Body of pancreas (tissue), 4 donors: ENCODE results near the gene AOAH. TPM values are rescaled to one million over a fixed set of nuclear protein-coding genes. Genes with fewer than 3 reads are reported as not detected.
"Not testable (repeated sequence)": the region's sequence is repeated elsewhere in the genome, so short reads cannot be mapped to it uniquely, and the experiment has no call there.

Experiments
- ATAC-seq: fragments of 150-250 bp; one replicate; pipeline ENCODE4 v1.9.1; 2016
- DNase-seq, 4 donors: peaks; one replicate each; pipeline ENCODE4 v3.0.0-alpha.2; 2019
- H3K27ac ChIP-seq, 4 donors: fragments of 200-600 bp; sonication (generic); 1 replicate in 3 of 4; 2 replicates in 1 of 4; pipeline versions ENCODE4 v1.5.1 to v1.6.1; 2016 to 2019; ENCODE audit warnings: mild to moderate bottlenecking in 1 of 4, mixed read lengths in 1 of 4, moderate library complexity in 1 of 4
- H3K27me3 ChIP-seq, 2 donors: fragments of 200-600 bp; sonication (generic); one replicate each; pipeline ENCODE4 v1.6.0; 2016; ENCODE audit warnings: mild to moderate bottlenecking in 1 of 2
- H3K36me3 ChIP-seq, 2 donors: fragments of 200-600 bp; sonication (generic); replicated peaks in 1 of 2; 2 replicates each; pipeline ENCODE4 v1.5.1; 2016; ENCODE audit warnings: low read depth in 2 of 2; ENCODE audit not compliant: insufficient read depth in 1 of 2
- H3K4me1 ChIP-seq: fragments of 200-600 bp; sonication (generic); one replicate; pipeline ENCODE4 v1.6.0; 2016
- H3K4me3 ChIP-seq, 2 donors: fragments of 200-600 bp; sonication (generic); 1 replicate in 1 of 2; 2 replicates in 1 of 2; pipeline ENCODE4 v1.5.1; 2016 to 2019
- H3K9me3 ChIP-seq, 3 donors: fragments of 200-600 bp; sonication (generic); 1 replicate in 2 of 3; 2 replicates in 1 of 3; pipeline ENCODE4 v1.5.1; 2016
- POLR2A ChIP-seq, 3 donors: fragments of 450-650 bp; IDR thresholded peaks; one replicate each; pipeline ENCODE4 v1.6.1; 2016; ENCODE audit warnings: antibody characterized with exemption in 3 of 3, mild to moderate bottlenecking in 2 of 3
- WGBS, 2 donors: methylation state at CpG; one replicate each; pipeline ENCODE4 v1.1.5; 2017; 5-methylcytosine and 5-hydroxymethylcytosine counted together
- intact Hi-C: fragments of 100-400 bp; cut with DNase I; formaldehyde crosslinking; loops from one replicate; pipeline ENCODE4 v1.15.1; 2023
- total RNA-seq, 2 donors: library from RNA; depleted of rRNA; stranded (reverse); fragments of >200 nt; gene quantifications; one replicate each; pipeline ENCODE4 v1.1.0, GENCODE V29; 2016
- TF ChIP-seq, protein P1 (sequence below), 7 experiments: fragments of 450-650 bp in 4 of 7; fragments of 200-600 bp in 3 of 7; sonication (generic) in 3 of 7; IDR thresholded peaks; one replicate each; pipeline ENCODE4 v1.5.1; 2016 to 2019; ENCODE audit warnings: antibody characterized with exemption in 7 of 7

AOAH gene
- total RNA-seq, 2 donors from 2014 or later = 4.9 to 6.2 TPM

DNA sequence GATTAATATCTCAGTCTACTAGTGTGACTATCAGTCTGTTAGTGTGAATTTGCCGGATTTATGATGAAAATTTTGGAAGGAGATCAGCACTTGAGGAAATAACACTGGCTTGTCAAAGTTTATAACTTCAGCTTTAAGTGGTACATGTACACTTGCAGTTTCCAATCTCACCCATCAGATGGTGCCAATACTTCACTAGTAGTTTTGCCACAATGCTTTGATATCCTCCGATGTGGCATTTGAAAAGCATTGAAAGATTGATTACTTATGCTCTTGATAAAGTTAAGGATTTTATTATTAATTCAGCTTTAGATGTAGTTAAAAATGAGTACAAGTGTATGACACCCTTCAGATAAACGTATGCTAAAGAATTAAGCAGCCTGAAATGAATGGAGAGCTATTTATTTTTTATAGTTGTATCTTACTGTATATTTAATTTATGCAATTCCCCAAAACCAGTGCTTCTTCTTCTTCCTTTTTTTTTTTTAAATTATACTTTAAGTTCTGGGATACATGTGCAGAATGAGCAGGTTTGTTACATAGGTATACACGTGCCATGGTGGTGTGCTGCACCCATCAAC, 236.4 kb downstream of the AOAH start:
- Histone ChIP-seq H3K27me3 (no peaks in the 10 kb centered on the region), H3K9me3 (no peaks in the 10 kb centered on the region), H3K27ac (no peak overlapping the region), H3K4me1 (no peaks in the 10 kb centered on the region), H3K36me3 (no peaks in the 10 kb centered on the region), H3K4me3 (no peak overlapping the region)
- ATAC-seq (peak; percentile 82), DNase-seq (peak; percentile 36 to 64 (median 46))
- TF ChIP-seq POLR2A (IDR thresholded peaks at IDR 0.05) = no peak
- TF ChIP-seq, protein P1, sequence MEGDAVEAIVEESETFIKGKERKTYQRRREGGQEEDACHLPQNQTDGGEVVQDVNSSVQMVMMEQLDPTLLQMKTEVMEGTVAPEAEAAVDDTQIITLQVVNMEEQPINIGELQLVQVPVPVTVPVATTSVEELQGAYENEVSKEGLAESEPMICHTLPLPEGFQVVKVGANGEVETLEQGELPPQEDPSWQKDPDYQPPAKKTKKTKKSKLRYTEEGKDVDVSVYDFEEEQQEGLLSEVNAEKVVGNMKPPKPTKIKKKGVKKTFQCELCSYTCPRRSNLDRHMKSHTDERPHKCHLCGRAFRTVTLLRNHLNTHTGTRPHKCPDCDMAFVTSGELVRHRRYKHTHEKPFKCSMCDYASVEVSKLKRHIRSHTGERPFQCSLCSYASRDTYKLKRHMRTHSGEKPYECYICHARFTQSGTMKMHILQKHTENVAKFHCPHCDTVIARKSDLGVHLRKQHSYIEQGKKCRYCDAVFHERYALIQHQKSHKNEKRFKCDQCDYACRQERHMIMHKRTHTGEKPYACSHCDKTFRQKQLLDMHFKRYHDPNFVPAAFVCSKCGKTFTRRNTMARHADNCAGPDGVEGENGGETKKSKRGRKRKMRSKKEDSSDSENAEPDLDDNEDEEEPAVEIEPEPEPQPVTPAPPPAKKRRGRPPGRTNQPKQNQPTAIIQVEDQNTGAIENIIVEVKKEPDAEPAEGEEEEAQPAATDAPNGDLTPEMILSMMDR (IDR thresholded peaks at IDR 0.05) = peak; percentile 40 to 94 (median 91)
- intact Hi-C loops = loop anchor here (5.0 to 10.0 kb wide), 2 partner anchors 187 to 709 kb away; no protein-coding TSS in a partner anchor
- 24 to 25% methylated on average over 4 of the region's 4 CpGs for WGBS, 2 donors

DNA sequence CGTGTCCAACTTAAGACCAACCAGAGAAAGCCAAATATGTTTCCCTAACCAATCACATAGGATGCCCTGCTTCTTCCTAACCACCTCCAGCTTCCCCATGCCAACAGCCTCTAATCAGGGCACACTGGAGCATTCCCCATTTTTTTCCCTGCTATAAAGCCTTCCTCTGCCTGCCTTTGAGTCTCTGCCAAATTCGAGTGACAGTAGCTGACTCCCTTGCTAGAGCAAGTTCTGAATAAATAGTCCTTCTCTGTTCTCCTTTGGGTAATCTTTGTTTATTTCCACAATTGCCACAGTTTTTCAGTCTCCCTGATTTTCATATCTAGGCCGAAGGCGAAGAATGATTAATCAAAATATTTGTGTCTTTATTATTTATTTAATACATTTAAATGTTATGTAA, 238.0 kb downstream of the AOAH start:
- no peak for TF ChIP-seq POLR2A (IDR thresholded peaks at IDR 0.05)
- TF ChIP-seq, protein P1 (IDR thresholded peaks at IDR 0.05) = no peak
- Histone ChIP-seq H3K27ac (no peak overlapping the region), H3K4me3 (no peak overlapping the region), H3K36me3 (no peaks in the 10 kb centered on the region), H3K4me1 (no peaks in the 10 kb centered on the region), H3K27me3 (no peaks in the 10 kb centered on the region), H3K9me3 (no peaks in the 10 kb centered on the region)
- 65% methylated on average over 4 of the region's 4 CpGs for WGBS, 2 donors
- ATAC-seq = no peak
- no peak for DNase-seq
- intact Hi-C loops = loop anchor here (5.0 to 10.0 kb wide), 2 partner anchors 188 to 711 kb away; no protein-coding TSS in a partner anchor

DNA sequence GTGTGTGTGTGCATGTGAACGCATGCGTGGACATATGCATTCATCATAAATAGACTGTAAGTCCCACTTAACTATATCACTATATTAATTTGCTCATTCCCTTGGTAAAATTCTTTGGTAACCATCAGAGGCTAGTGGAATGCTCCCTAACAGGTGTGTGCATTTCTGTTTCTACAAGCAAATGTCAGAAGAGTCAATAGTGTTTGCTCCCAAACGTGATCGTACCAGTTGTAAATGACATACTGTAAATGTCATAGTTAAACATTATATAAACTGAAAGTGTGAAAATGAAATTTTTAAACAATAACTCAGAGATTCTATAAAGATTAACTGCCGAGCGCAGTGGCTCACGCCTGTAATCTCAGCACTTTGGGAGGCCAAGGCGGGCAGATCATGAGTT, 240.0 kb downstream of the AOAH start:
- intact Hi-C loops = loop anchor here (10.0 kb wide), 1 partner anchor 191 kb away; no protein-coding TSS in a partner anchor
- Histone ChIP-seq H3K27me3 (no peaks in the 10 kb centered on the region), H3K4me3 (no peak overlapping the region), H3K36me3 (no peaks in the 10 kb centered on the region), H3K27ac (peak overlapping the region in 1 of 4 donors; percentile 10), H3K9me3 (no peaks in the 10 kb centered on the region), H3K4me1 (no peaks in the 10 kb centered on the region)
- peak; percentile 64 for ATAC-seq
- no peak for DNase-seq
- TF ChIP-seq, protein P1 (IDR thresholded peaks at IDR 0.05) = no peak
- no peak for TF ChIP-seq POLR2A (IDR thresholded peaks at IDR 0.05)
- 49 to 53% methylated on average over 8 of the region's 8 CpGs for WGBS, 2 donors

DNA sequence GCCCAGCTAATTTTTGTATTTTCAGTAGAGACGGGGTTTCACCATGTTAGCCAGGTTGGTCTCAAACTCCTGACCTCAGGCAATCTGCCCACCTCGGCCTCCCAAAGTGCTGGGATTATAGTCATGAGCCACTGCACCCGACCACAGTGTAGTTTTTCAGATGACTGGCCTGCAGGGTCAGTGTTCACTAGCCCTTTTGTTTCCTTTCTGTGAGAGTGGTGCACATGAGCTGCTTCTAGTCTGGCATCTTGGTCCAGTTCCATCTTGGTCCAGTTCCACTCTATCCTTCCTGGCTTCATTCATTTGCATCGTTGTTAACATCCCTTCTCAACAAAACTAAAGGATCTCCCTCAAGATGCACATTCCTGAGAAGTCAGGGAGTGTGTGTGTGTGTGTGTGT, 240.4 kb downstream of the AOAH start:
- not testable (repeated sequence) for DNase-seq, ATAC-seq, H3K4me3 ChIP-seq, H3K9me3 ChIP-seq, H3K4me1 ChIP-seq, H3K36me3 ChIP-seq, H3K27me3 ChIP-seq
- peak overlapping the region in 1 of 4 donors; percentile 32 for H3K27ac ChIP-seq
- WGBS, 2 donors = 57 to 72% methylated on average over 4 of the region's 4 CpGs
- intact Hi-C loops = loop anchor here (10.0 kb wide), 1 partner anchor 191 kb away; no protein-coding TSS in a partner anchor

DNA sequence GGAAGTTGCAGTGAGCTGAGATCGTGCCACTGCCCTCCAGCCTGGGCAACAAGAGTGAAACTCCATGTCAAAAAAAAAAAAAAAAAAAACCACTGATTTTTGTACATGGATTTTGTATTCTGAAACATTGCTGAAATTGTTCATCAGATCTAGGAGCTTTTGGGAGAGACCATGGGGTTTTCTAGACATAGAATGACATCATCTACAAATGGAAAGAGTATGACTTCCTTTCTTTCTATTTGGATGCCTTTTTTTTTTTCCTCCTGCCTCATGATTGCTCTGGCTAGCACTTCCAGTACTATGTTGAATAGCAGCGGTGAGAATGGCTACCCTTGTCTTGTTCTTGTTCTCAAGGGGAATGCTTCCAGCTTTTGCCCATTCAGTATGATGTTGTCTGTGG, 245.5 kb downstream of the AOAH start:
- no peak for TF ChIP-seq POLR2A (IDR thresholded peaks at IDR 0.05)
- TF ChIP-seq, protein P1 (IDR thresholded peaks at IDR 0.05) = no peak
- Histone ChIP-seq H3K27ac (no peak overlapping the region), H3K27me3 (no peaks in the 10 kb centered on the region), H3K9me3 (no peaks in the 10 kb centered on the region), H3K36me3 (no peaks in the 10 kb centered on the region), H3K4me3 (no peak overlapping the region), H3K4me1 (no peaks in the 10 kb centered on the region)
- 95 to 100% methylated on average over 2 of the region's 2 CpGs for WGBS, 2 donors
- ATAC-seq = no peak
- DNase-seq = no peak
- intact Hi-C loops = no loop called here
